ENCODE results near the gene SLC39A11. TPM values are rescaled to one million over a fixed set of nuclear protein-coding genes. Genes with fewer than 3 reads are reported as not detected.

SLC39A11 gene
- total and polyA plus RNA-seq, 2 experiments from 2014 or later = 11.7 to 16.4 TPM

DNA sequence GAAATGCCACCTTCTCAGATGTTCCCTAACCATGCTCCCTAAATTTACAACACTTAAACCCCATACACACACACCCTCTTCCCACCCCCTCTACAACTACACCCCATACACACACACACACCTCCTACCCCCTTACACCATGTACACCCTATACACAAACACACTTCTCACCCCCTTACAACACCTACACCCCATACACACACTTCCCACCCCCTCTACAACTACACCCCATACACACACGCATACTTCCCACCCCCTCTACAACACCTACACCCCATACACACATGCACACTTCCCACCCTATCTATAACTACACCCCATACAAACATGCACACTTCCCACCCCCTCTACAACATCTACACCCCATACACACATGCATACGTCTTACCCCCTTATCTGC is 172.0 kb downstream of the SLC39A11 start:
- Histone ChIP-seq H3K4me2 (ENCODE audit: unreplicated experiment) (no peak overlapping the region), H3K9me2 (ENCODE audit: insufficient read depth) (no peaks in the 10 kb centered on the region), H4K20me1 (ENCODE audit: insufficient read depth) (no peaks in the 10 kb centered on the region), H3K9me3 (ENCODE audit: low read depth) (no peaks in the 10 kb centered on the region), H3K9ac (no peak overlapping the region), H3K79me2 (ENCODE audit: insufficient read depth) (no peaks in the 10 kb centered on the region), H3K36me3 (ENCODE audit: low read depth) (no peaks in the 10 kb centered on the region), H3K27me3 (replicated peaks; ENCODE audit: insufficient read depth) (no peaks in the 10 kb centered on the region), H3F3A (ENCODE audit: insufficient read depth) (no peaks in the 10 kb centered on the region), H3K4me1 (ENCODE audit: insufficient read depth) (no peaks in the 10 kb centered on the region), H2AFZ (no peak overlapping the region), H3K4me3 (no peak overlapping the region), H3K27ac (no peak overlapping the region)
- DNase-seq = no peak
- in situ Hi-C loops (cut with MboI) = no loop called here
- TF ChIP-seq EZH2 (IDR thresholded peaks at IDR 0.05; ENCODE audit: insufficient read depth, poor library complexity, severe bottlenecking) (no peak), EZH2phosphoT487 (IDR thresholded peaks at IDR 0.05; ENCODE audit: insufficient read depth, low read depth) (no peak)
- 86 to 97% methylated on average over 2 of the region's 2 CpGs for WGBS, 2 experiments (ENCODE audit: low coverage in 1 of 2, low lambda C conversion rate in 2 of 2, missing lambda C conversion rate in 2 of 2)

DNA sequence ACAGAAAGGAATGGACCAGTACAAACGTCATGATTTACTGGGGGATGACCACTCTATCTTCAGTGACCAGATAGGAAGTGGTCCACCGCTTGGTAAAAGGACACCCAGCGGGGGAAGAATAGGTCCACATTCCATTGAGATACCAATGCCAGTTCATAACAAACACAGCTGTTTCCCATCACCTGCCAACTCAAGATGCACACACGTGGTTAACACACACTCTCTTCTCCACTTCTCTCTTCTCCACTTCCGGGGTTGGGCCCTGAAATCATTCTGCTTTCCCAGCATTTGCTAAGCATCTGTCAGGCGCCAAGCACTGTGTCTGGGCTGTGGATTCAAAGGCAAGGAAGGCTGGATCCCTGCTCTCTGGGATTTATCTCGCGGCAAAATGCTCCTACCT is 175.5 kb downstream of the SLC39A11 start:
- Histone ChIP-seq H3K9me3 (ENCODE audit: low read depth) (no peaks in the 10 kb centered on the region), H3F3A (ENCODE audit: insufficient read depth) (no peaks in the 10 kb centered on the region), H3K36me3 (ENCODE audit: low read depth) (no peaks in the 10 kb centered on the region), H2AFZ (no peak overlapping the region), H3K79me2 (ENCODE audit: insufficient read depth) (no peaks in the 10 kb centered on the region), H4K20me1 (ENCODE audit: insufficient read depth) (no peaks in the 10 kb centered on the region), H3K4me1 (ENCODE audit: insufficient read depth) (no peaks in the 10 kb centered on the region), H3K27ac (no peak overlapping the region), H3K9me2 (ENCODE audit: insufficient read depth) (no peaks in the 10 kb centered on the region), H3K27me3 (replicated peaks; ENCODE audit: insufficient read depth) (no peaks in the 10 kb centered on the region), H3K4me3 (no peak overlapping the region), H3K9ac (no peak overlapping the region), H3K4me2 (ENCODE audit: unreplicated experiment) (no peak overlapping the region)
- no peak for DNase-seq
- TF ChIP-seq EZH2phosphoT487 (IDR thresholded peaks at IDR 0.05; ENCODE audit: insufficient read depth, low read depth) = no peak
- in situ Hi-C loops (cut with MboI) = no loop called here
- WGBS, 2 experiments (ENCODE audit: low coverage in 1 of 2, low lambda C conversion rate in 2 of 2, missing lambda C conversion rate in 2 of 2) = 76 to 77% methylated on average over 8 of the region's 8 CpGs

DNA sequence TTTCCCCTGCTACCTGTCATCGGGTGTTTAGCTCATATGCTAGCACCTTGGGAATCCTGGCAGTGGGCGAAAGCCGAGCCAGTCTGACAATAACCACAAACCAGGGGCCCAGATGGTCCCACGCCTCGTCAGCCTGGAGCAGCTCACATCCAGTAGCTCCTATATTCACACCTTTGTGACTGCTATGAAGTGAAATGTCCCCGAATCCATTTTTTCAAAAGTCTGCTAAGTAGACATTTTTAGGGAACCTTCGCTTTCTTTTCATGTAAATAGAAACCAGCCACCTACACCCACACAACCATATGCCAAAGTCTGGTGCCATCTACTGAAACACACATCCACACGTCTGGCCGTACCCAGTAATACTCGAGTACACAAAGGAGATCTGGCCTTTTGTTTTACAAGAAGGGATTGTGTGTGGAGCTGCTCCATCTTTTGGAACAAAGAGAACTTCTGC is 176.8 kb downstream of the SLC39A11 start:
- no peak overlapping the region for H3K4me2 ChIP-seq (ENCODE audit: unreplicated experiment)
- in situ Hi-C loops (cut with MboI) = no loop called here
- H3K9me3 ChIP-seq (ENCODE audit: low read depth) = no peaks in the 10 kb centered on the region
- H3K4me3 ChIP-seq = no peak overlapping the region
- no peaks in the 10 kb centered on the region for H3F3A ChIP-seq (ENCODE audit: insufficient read depth)
- H3K9ac ChIP-seq = no peak overlapping the region
- H3K36me3 ChIP-seq (ENCODE audit: low read depth) = no peaks in the 10 kb centered on the region
- H3K4me1 ChIP-seq (ENCODE audit: insufficient read depth) = no peaks in the 10 kb centered on the region
- no peaks in the 10 kb centered on the region for H3K9me2 ChIP-seq (ENCODE audit: insufficient read depth)
- H3K27me3 ChIP-seq (replicated peaks; ENCODE audit: insufficient read depth) = no peaks in the 10 kb centered on the region
- H2AFZ ChIP-seq = no peak overlapping the region
- TF ChIP-seq EZH2phosphoT487 (IDR thresholded peaks at IDR 0.05; ENCODE audit: insufficient read depth, low read depth) = no peak
- no peak for TF ChIP-seq EZH2 (IDR thresholded peaks at IDR 0.05; ENCODE audit: insufficient read depth, poor library complexity, severe bottlenecking)
- no peaks in the 10 kb centered on the region for H3K79me2 ChIP-seq (ENCODE audit: insufficient read depth)
- WGBS, 2 experiments (ENCODE audit: low coverage in 1 of 2, low lambda C conversion rate in 2 of 2, missing lambda C conversion rate in 2 of 2) = 83 to 88% methylated on average over 10 of the region's 10 CpGs
- no peak for DNase-seq
- H3K27ac ChIP-seq = no peak overlapping the region
- H4K20me1 ChIP-seq (ENCODE audit: insufficient read depth) = no peaks in the 10 kb centered on the region

DNA sequence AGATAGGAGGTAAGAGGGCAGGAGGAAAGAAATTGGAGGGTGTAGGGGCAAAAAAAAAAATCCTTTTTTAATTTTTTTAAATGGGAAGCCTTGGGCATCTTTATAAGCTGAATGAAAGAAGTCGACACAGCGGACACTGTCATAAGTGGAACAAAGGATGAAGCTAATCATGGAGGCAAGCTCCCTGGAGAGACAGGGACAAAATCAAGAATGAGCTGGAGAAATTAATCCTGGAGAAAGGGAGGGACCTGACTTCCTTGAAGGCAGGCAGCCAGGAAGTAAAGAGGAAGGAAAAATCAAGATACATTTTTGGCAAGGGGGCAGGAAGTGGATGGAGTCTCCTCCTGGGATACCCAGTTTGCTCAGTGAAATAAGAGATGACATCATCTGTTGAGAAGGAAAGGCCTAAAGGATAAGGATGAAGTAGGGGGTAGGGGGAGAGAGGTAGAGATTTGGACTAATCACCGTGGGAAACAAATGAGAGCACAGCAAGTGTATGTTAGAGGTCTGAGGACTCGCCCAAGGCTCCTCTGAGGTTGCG is 179.3 kb downstream of the SLC39A11 start:
- Histone ChIP-seq H3K4me1 (ENCODE audit: insufficient read depth) (no peaks in the 10 kb centered on the region), H3K36me3 (ENCODE audit: low read depth) (no peaks in the 10 kb centered on the region), H3K79me2 (ENCODE audit: insufficient read depth) (no peaks in the 10 kb centered on the region), H3K4me2 (ENCODE audit: unreplicated experiment) (no peak overlapping the region), H3K9ac (no peak overlapping the region), H3K9me2 (ENCODE audit: insufficient read depth) (no peaks in the 10 kb centered on the region), H3F3A (ENCODE audit: insufficient read depth) (no peaks in the 10 kb centered on the region), H3K4me3 (no peak overlapping the region), H2AFZ (no peak overlapping the region), H4K20me1 (ENCODE audit: insufficient read depth) (no peaks in the 10 kb centered on the region), H3K27ac (no peak overlapping the region), H3K27me3 (replicated peaks; ENCODE audit: insufficient read depth) (no peaks in the 10 kb centered on the region), H3K9me3 (ENCODE audit: low read depth) (no peaks in the 10 kb centered on the region)
- no peak for DNase-seq
- TF ChIP-seq EZH2phosphoT487 (IDR thresholded peaks at IDR 0.05; ENCODE audit: insufficient read depth, low read depth) (no peak), EZH2 (IDR thresholded peaks at IDR 0.05; ENCODE audit: insufficient read depth, poor library complexity, severe bottlenecking) (no peak)
- in situ Hi-C loops (cut with MboI) = no loop called here
- 94 to 97% methylated on average over 5 of the region's 5 CpGs for WGBS, 2 experiments (ENCODE audit: low coverage in 1 of 2, low lambda C conversion rate in 2 of 2, missing lambda C conversion rate in 2 of 2)

DNA sequence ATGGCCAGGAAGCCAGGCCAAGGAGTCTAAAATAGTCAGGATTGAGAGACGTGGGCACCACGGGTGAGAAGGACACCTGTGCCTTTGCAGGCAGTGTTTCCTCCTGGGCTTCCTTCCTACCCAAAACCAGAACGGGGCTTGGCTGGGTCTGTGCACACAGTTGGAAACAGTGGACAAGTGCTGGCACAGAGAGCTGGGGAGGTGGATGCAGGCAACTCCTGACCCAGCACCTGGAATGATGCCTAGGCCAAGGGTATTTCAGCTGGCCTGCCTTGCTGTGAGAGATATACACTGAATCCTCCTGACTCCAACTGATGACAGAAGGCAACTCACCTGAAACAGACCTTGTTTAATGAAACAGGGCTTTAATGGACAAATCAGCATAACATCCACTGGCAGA is 186.2 kb downstream of the SLC39A11 start:
- H3K27ac ChIP-seq = no peak overlapping the region
- in situ Hi-C loops (cut with MboI) = no loop called here
- H3K4me2 ChIP-seq (ENCODE audit: unreplicated experiment) = no peak overlapping the region
- no peaks in the 10 kb centered on the region for H3K27me3 ChIP-seq (replicated peaks; ENCODE audit: insufficient read depth)
- no peaks in the 10 kb centered on the region for H3K4me1 ChIP-seq (ENCODE audit: insufficient read depth)
- no peaks in the 10 kb centered on the region for H3K79me2 ChIP-seq (ENCODE audit: insufficient read depth)
- H4K20me1 ChIP-seq (ENCODE audit: insufficient read depth) = no peaks in the 10 kb centered on the region
- no peak overlapping the region for H2AFZ ChIP-seq
- WGBS, 2 experiments (ENCODE audit: low coverage in 1 of 2, low lambda C conversion rate in 2 of 2, missing lambda C conversion rate in 2 of 2) = 81 to 93% methylated on average over 3 of the region's 3 CpGs
- no peak overlapping the region for H3K9ac ChIP-seq
- H3K4me3 ChIP-seq = no peak overlapping the region
- H3K36me3 ChIP-seq (ENCODE audit: low read depth) = no peaks in the 10 kb centered on the region
- TF ChIP-seq EZH2 (IDR thresholded peaks at IDR 0.05; ENCODE audit: insufficient read depth, poor library complexity, severe bottlenecking) (no peak), EZH2phosphoT487 (IDR thresholded peaks at IDR 0.05; ENCODE audit: insufficient read depth, low read depth) (no peak)
- H3K9me3 ChIP-seq (ENCODE audit: low read depth) = no peaks in the 10 kb centered on the region
- no peak for DNase-seq
- no peaks in the 10 kb centered on the region for H3F3A ChIP-seq (ENCODE audit: insufficient read depth)
- no peaks in the 10 kb centered on the region for H3K9me2 ChIP-seq (ENCODE audit: insufficient read depth)

Measured in GM23248 (cell line).